Lower leg skin (tissue), 3 donors: ENCODE results near the gene LRRC49.

Source experiments
- CTCF ChIP-seq, 3 donors: fragments of 450-650 bp; IDR thresholded peaks; one replicate each; pipeline ENCODE4 v1.5.1; 2016; ENCODE audit warnings: antibody characterized with exemption in 3 of 3, mild to moderate bottlenecking in 3 of 3, moderate library complexity in 2 of 3
- POLR2A ChIP-seq, 2 donors: fragments of 450-650 bp; IDR thresholded peaks; one replicate each; pipeline ENCODE4 v1.6.1; 2016 to 2017; ENCODE audit warnings: antibody characterized with exemption in 2 of 2, mild to moderate bottlenecking in 1 of 2, moderate library complexity in 1 of 2

- TF ChIP-seq CTCF (IDR thresholded peaks at IDR 0.05): no peak
- TF ChIP-seq POLR2A (IDR thresholded peaks at IDR 0.05): no peak
Observed at GRCh38 chr15:70920981-70921696, 28.5 kb downstream of the LRRC49 start.
